WTC11 (cell line): Measurements from ENCODE around the gene INO80.

ENCODE experiments used
- CREB1 ChIP-seq: sonication (generic); formaldehyde crosslinking; IDR thresholded peaks from 2 replicates; pipeline ENCODE4 v1.8.0; 2023; ENCODE audit warnings: mild to moderate bottlenecking, missing genetic modification reagents
- KAT7 ChIP-seq: sonication (generic); formaldehyde crosslinking; IDR thresholded peaks from 2 replicates; pipeline ENCODE4 v1.8.1; 2023; ENCODE audit warnings: missing genetic modification reagents, mild to moderate bottlenecking, borderline replicate concordance
- TF ChIP-seq, protein P1 (sequence below): sonication (generic); formaldehyde crosslinking; IDR thresholded peaks from 2 replicates; pipeline ENCODE4 v1.8.0; 2023; ENCODE audit warnings: missing genetic modification reagents, mild to moderate bottlenecking, borderline replicate concordance

DNA sequence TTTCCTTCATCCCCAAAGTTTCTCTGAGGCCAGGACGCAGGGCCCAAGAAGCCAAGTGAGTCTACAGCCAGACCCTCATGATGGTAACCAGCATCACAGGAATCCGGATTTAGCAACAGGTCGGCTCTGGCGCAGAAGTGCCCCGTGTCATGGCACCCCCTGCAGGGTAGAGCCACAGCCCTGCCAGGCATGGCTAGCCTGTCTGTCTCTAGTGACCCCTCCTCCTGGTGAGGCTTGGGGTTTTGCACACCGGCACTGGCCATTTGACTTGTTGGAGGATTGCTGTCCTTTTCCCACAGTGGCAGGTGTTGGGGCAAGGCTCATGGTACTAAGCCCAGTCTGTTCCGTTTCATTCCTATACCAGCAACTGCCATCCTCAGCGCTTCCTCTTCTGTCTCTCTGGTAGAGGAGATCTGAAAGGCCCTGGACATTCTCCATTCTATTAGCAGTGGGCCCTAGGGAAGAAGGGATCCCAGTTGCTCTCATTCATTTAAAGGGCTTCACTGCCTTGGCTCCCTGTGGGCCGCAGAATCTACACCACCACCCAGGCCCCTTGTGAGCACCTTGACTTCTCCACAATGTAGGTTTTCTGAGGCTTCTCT lies 172.2 kb downstream of the INO80 start:
- no peak for TF ChIP-seq KAT7 (CRISPR knock-in tag)
- TF ChIP-seq, protein P1, sequence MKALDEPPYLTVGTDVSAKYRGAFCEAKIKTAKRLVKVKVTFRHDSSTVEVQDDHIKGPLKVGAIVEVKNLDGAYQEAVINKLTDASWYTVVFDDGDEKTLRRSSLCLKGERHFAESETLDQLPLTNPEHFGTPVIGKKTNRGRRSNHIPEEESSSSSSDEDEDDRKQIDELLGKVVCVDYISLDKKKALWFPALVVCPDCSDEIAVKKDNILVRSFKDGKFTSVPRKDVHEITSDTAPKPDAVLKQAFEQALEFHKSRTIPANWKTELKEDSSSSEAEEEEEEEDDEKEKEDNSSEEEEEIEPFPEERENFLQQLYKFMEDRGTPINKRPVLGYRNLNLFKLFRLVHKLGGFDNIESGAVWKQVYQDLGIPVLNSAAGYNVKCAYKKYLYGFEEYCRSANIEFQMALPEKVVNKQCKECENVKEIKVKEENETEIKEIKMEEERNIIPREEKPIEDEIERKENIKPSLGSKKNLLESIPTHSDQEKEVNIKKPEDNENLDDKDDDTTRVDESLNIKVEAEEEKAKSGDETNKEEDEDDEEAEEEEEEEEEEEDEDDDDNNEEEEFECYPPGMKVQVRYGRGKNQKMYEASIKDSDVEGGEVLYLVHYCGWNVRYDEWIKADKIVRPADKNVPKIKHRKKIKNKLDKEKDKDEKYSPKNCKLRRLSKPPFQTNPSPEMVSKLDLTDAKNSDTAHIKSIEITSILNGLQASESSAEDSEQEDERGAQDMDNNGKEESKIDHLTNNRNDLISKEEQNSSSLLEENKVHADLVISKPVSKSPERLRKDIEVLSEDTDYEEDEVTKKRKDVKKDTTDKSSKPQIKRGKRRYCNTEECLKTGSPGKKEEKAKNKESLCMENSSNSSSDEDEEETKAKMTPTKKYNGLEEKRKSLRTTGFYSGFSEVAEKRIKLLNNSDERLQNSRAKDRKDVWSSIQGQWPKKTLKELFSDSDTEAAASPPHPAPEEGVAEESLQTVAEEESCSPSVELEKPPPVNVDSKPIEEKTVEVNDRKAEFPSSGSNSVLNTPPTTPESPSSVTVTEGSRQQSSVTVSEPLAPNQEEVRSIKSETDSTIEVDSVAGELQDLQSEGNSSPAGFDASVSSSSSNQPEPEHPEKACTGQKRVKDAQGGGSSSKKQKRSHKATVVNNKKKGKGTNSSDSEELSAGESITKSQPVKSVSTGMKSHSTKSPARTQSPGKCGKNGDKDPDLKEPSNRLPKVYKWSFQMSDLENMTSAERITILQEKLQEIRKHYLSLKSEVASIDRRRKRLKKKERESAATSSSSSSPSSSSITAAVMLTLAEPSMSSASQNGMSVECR (CRISPR knock-in tag) = no peak
- no peak for TF ChIP-seq CREB1
